ENCODE measurements around the gene FGG. TPM values are rescaled to one million over a fixed set of nuclear protein-coding genes. Genes with fewer than 3 reads are reported as not detected.

The FGG gene
- total and polyA plus RNA-seq, 2 of the 13 experiments (the other 11 are each of a cell fraction or from before 2014, with no cell fraction given), result 1,037 to 2,423 TPM

DNA sequence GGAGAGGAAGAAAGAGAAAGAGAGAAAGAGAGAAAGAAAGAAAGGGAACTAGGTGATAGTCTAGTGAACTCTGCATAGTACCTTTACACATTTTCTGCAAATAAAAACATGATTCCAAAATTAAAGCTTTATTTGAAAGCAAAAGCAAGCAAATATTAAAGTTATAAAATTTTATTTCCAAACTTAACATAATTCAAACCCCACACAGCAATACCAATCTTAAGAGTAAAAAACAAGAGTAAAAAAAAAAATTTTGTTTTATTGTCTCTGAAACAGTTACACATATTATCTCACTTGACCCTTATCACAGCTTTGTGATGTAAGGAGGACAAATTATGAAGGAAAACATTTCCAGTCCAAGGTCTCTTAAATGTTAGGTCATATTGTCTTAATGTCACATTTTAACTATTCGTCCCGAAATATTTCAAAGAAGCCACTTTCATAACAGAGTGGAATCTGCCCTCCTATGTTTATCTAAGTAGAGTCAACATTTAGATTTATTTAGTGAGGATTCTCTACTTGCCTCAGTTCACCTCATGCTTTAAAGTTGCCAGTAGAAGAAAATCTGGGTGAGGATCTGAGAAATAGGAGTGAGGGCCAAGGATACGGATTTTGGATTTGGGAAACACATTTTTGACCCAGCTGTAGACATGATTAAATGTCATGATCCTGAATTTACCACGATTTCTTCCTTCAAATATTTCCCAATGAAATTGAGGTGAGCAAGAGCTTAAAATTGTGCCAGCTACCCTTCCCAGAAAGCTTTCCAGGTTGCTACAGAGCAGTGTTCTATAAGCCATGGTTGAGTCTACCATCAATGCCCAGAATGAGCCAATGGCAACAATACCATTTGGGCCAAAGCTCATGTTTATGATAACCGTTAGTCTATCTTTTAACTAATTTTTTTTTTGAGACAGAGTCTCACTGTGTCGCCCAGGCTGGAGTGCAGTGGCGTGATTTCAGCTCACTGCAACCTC, 14.4 kb downstream of the FGG start (continued):
- TF ChIP-seq, protein P1, sequence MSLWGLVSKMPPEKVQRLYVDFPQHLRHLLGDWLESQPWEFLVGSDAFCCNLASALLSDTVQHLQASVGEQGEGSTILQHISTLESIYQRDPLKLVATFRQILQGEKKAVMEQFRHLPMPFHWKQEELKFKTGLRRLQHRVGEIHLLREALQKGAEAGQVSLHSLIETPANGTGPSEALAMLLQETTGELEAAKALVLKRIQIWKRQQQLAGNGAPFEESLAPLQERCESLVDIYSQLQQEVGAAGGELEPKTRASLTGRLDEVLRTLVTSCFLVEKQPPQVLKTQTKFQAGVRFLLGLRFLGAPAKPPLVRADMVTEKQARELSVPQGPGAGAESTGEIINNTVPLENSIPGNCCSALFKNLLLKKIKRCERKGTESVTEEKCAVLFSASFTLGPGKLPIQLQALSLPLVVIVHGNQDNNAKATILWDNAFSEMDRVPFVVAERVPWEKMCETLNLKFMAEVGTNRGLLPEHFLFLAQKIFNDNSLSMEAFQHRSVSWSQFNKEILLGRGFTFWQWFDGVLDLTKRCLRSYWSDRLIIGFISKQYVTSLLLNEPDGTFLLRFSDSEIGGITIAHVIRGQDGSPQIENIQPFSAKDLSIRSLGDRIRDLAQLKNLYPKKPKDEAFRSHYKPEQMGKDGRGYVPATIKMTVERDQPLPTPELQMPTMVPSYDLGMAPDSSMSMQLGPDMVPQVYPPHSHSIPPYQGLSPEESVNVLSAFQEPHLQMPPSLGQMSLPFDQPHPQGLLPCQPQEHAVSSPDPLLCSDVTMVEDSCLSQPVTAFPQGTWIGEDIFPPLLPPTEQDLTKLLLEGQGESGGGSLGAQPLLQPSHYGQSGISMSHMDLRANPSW (CRISPR knock-in tag; IDR thresholded peaks at IDR 0.05; ENCODE audit: borderline replicate concordance), result peak; percentile 92; the same call in 1 of the 2 replicates
- TF ChIP-seq ZNF180 (CRISPR knock-in tag; IDR thresholded peaks at IDR 0.05; ENCODE audit: borderline replicate concordance, low read depth) (no peak), ATF7 (IDR thresholded peaks at IDR 0.05) (peak; percentile 51), ATF7 (CRISPR knock-in tag; IDR thresholded peaks at IDR 0.05) (no peak), HNF1A (IDR thresholded peaks at IDR 0.05; ENCODE audit: low read depth) (peak; percentile 98), HNF1A (CRISPR knock-in tag; IDR thresholded peaks at IDR 0.05; ENCODE audit: borderline replicate concordance) (peak; percentile 98), ZNF543 (CRISPR knock-in tag; IDR thresholded peaks at IDR 0.05) (peak; percentile 59; the same call in 1 of the 2 replicates), AHDC1 (CRISPR knock-in tag; IDR thresholded peaks at IDR 0.05; ENCODE audit: borderline replicate concordance) (peak; percentile 91; the same call in 1 of the 2 replicates)
- TF ChIP-seq, protein P2, sequence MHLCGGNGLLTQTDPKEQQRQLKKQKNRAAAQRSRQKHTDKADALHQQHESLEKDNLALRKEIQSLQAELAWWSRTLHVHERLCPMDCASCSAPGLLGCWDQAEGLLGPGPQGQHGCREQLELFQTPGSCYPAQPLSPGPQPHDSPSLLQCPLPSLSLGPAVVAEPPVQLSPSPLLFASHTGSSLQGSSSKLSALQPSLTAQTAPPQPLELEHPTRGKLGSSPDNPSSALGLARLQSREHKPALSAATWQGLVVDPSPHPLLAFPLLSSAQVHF (CRISPR knock-in tag; IDR thresholded peaks at IDR 0.05), result no peak

Measured in HepG2 (cell line).